GM23338 (cell line): ENCODE measurements around the gene HRK. TPM values are rescaled to one million over a fixed set of nuclear protein-coding genes. Genes with fewer than 3 reads are reported as not detected.

Experiments used
- ATAC-seq: fragments of 200-7000 bp; cut with Tn5 transposase; 3 replicates; pipeline ENCODE4 v1.9.1; 2020
- DNase-seq: peaks from one replicate; pipeline ENCODE4 v3.0.0-alpha.2; 2015; ENCODE audit warnings: low spot score
- H2AFZ ChIP-seq: fragments of 200-600 bp; sonication (generic); 2 replicates; pipeline ENCODE4 v1.8.0; 2016; ENCODE audit warnings: antibody characterized with exemption, mild to moderate bottlenecking, moderate library complexity
- H3F3A ChIP-seq: fragments of 200-600 bp; sonication (generic); replicated peaks from 2 replicates; pipeline ENCODE4 v1.8.0; 2017; ENCODE audit warnings: antibody characterized with exemption, mixed run types, low read depth
- H3K27ac ChIP-seq: fragments of 200-600 bp; sonication (generic); 2 replicates; pipeline ENCODE4 v1.6.1; 2016; ENCODE audit warnings: low read depth
- H3K27me3 ChIP-seq: fragments of 200-600 bp; sonication (generic); 2 replicates; pipeline ENCODE4 v1.8.0; 2016; ENCODE audit warnings: mild to moderate bottlenecking, mixed run types, moderate library complexity; ENCODE audit not compliant: insufficient read depth
- H3K36me3 ChIP-seq: fragments of 200-600 bp; sonication (generic); 2 replicates; pipeline ENCODE4 v1.8.0; 2016; ENCODE audit warnings: mild to moderate bottlenecking; ENCODE audit not compliant: insufficient read depth
- H3K4me1 ChIP-seq: fragments of 200-600 bp; sonication (generic); 2 replicates; pipeline ENCODE4 v1.8.0; 2016; ENCODE audit warnings: mild to moderate bottlenecking, moderate library complexity; ENCODE audit not compliant: insufficient read depth
- H3K4me2 ChIP-seq: fragments of 200-600 bp; sonication (generic); 2 replicates; pipeline ENCODE4 v1.7.1; 2017; ENCODE audit warnings: mixed run types
- H3K4me3 ChIP-seq: fragments of 200-600 bp; sonication (generic); 2 replicates; pipeline ENCODE4 v1.6.1; 2016; ENCODE audit warnings: mixed run types
- H3K79me2 ChIP-seq: fragments of 200-600 bp; sonication (generic); replicated peaks from 2 replicates; pipeline ENCODE4 v1.8.0; 2017; ENCODE audit warnings: mild to moderate bottlenecking; ENCODE audit not compliant: insufficient read depth
- H3K9me2 ChIP-seq: fragments of 200-600 bp; sonication (generic); 2 replicates; pipeline ENCODE4 v1.8.0; 2017; ENCODE audit not compliant: insufficient read depth
- H4K20me1 ChIP-seq: fragments of 200-600 bp; sonication (generic); replicated peaks from 2 replicates; pipeline ENCODE4 v1.8.0; 2017; ENCODE audit warnings: mild to moderate bottlenecking; ENCODE audit not compliant: insufficient read depth
- H3K27ac Mint-ChIP-seq: 2 replicates; pipeline ENCODE4 v1.8.0; 2020; ENCODE audit warnings: inconsistent platforms, mild to moderate bottlenecking, moderate library complexity, mixed read lengths
- H3K27me3 Mint-ChIP-seq: 3 replicates; pipeline ENCODE4 v1.8.0; 2022; ENCODE audit warnings: low read depth, mild to moderate bottlenecking, moderate library complexity, mixed read lengths, inconsistent platforms; ENCODE audit not compliant: insufficient read depth, poor library complexity
- H3K36me3 Mint-ChIP-seq: 3 replicates; pipeline ENCODE4 v1.8.0; 2021; ENCODE audit warnings: low read depth, mild to moderate bottlenecking, inconsistent platforms, moderate library complexity, mixed read lengths
- H3K4me1 Mint-ChIP-seq: 3 replicates; pipeline ENCODE4 v1.8.0; 2020; ENCODE audit warnings: mild to moderate bottlenecking, inconsistent platforms, mixed read lengths
- H3K4me3 Mint-ChIP-seq: 3 replicates; pipeline ENCODE4 v1.8.0; 2021; ENCODE audit warnings: moderate library complexity, mild to moderate bottlenecking, inconsistent platforms, mixed read lengths
- H3K9me3 Mint-ChIP-seq: 3 replicates; pipeline ENCODE4 v1.8.0; 2020; ENCODE audit warnings: moderate library complexity, mild to moderate bottlenecking, inconsistent platforms, mixed read lengths
- EZH2 ChIP-seq: fragments of 200-600 bp; sonication (generic); IDR thresholded peaks from one replicate; pipeline ENCODE4 v1.8.0; 2017; ENCODE audit warnings: antibody characterized with exemption, mild to moderate bottlenecking, low read depth; ENCODE audit not compliant: unreplicated experiment
- EZH2phosphoT487 ChIP-seq: fragments of 200-600 bp; sonication (generic); IDR thresholded peaks from one replicate; pipeline ENCODE4 v1.8.1; 2018; ENCODE audit warnings: antibody characterized with exemption; ENCODE audit not compliant: unreplicated experiment
- JUNB ChIP-seq: IDR thresholded peaks from one replicate; pipeline ENCODE4 v1.6.1; 2016; ENCODE audit warnings: antibody characterized with exemption; ENCODE audit not compliant: unreplicated experiment
- NANOG ChIP-seq: IDR thresholded peaks from 2 replicates; pipeline ENCODE4 v1.6.1; 2016; ENCODE audit warnings: antibody characterized with exemption, borderline replicate concordance
- REST ChIP-seq: IDR thresholded peaks from one replicate; pipeline ENCODE4 v1.6.1; 2018; ENCODE audit warnings: antibody characterized with exemption; ENCODE audit not compliant: unreplicated experiment
- ZNF114 ChIP-seq: fragments of 250-450 bp; sonication (Bioruptor Pico); IDR thresholded peaks from 2 replicates; pipeline ENCODE4 v1.5.0; 2020; ENCODE audit warnings: mild to moderate bottlenecking, moderate library complexity
- ZNF462 ChIP-seq: fragments of 250-450 bp; sonication (Bioruptor Pico); IDR thresholded peaks from 2 replicates; pipeline ENCODE4 v1.5.0; 2020; ENCODE audit warnings: mild to moderate bottlenecking, moderate library complexity
- polyA plus RNA-seq: library from polyadenylated mRNA; unstranded; fragments of >200 nt; fragmentation: Nextera tagmentation; extraction: Ambion mirVana; gene quantifications from 2 replicates; pipeline ENCODE4 v1.2.1, GENCODE V29; 2016
- total RNA-seq: library from RNA; depleted of rRNA; stranded (reverse); fragments of >200 nt; shearing (Covaris generic); gene quantifications from 2 replicates; pipeline ENCODE4 v1.2.3, GENCODE V29; 2014
- TF ChIP-seq, protein P1 (sequence below), 2 experiments: fragments of 200-600 bp in 1 of 2; sonication (generic) in 1 of 2; conservative IDR thresholded peaks; 2 replicates each; pipeline versions ENCODE4 v1.5.1 to v1.6.1; 2016 to 2017; ENCODE audit warnings: antibody characterized with exemption in 2 of 2, low read depth in 2 of 2, mild to moderate bottlenecking in 2 of 2, moderate library complexity in 1 of 2

HRK gene
- total and polyA plus RNA-seq, 2 experiments from 2014 or later, result 1.7 to 1.9 TPM

DNA sequence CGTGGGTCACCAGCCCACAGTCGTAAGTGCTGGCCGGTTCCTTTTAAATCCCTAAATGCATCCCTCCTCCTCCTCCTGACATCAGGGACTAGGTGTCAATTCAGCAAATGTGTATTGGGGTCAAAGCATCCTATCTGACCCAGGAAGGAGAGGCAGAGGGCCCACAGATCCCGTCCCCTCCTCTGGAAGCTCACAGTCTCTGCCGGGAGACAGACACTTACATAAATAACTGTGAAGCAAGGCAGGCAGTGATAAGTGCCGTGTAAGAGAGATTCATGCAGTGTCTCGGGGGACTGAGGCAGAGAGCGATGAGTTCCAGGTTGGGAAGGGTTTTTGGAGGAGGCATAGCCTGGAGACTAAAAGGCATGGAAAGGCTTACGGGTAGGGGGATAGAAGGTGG, 44.1 kb downstream of the HRK start (continued):
- no peak for TF ChIP-seq ZNF462 (CRISPR knock-in tag)

- Histone ChIP-seq H3K27me3 (no peaks in the 10 kb centered on the region), H3K4me2 (no peak overlapping the region), H3F3A (no peaks in the 10 kb centered on the region), H3K27ac (no peak overlapping the region), H4K20me1 (no peaks in the 10 kb centered on the region), H2AFZ (no peak overlapping the region), H3K4me1 (peaks cover 7% of the 10 kb centered on the region; the same call in 1 of the 2 replicates), H3K36me3 (no peaks in the 10 kb centered on the region), H3K4me3 (no peak overlapping the region), H3K79me2 (no peaks in the 10 kb centered on the region), H3K9me2 (no peaks in the 10 kb centered on the region)
- H3K36me3 Mint-ChIP-seq, result peaks cover 21% of the 10 kb centered on the region
- ATAC-seq, result no peak
- no peak overlapping the region for H3K27ac Mint-ChIP-seq
- no peak overlapping the region for H3K4me3 Mint-ChIP-seq
- peaks cover 1% of the 10 kb centered on the region for H3K27me3 Mint-ChIP-seq
- H3K4me1 Mint-ChIP-seq, result peaks cover 4% of the 10 kb centered on the region; the same call in 2 of the 3 replicates
- DNase-seq, result no peak
- no peaks in the 10 kb centered on the region for H3K9me3 Mint-ChIP-seq
- TF ChIP-seq ZNF114 (CRISPR knock-in tag) (no peak), EZH2 (no peak), NANOG (no peak), JUNB (no peak), REST (no peak), EZH2phosphoT487 (no peak)
- TF ChIP-seq, protein P1, sequence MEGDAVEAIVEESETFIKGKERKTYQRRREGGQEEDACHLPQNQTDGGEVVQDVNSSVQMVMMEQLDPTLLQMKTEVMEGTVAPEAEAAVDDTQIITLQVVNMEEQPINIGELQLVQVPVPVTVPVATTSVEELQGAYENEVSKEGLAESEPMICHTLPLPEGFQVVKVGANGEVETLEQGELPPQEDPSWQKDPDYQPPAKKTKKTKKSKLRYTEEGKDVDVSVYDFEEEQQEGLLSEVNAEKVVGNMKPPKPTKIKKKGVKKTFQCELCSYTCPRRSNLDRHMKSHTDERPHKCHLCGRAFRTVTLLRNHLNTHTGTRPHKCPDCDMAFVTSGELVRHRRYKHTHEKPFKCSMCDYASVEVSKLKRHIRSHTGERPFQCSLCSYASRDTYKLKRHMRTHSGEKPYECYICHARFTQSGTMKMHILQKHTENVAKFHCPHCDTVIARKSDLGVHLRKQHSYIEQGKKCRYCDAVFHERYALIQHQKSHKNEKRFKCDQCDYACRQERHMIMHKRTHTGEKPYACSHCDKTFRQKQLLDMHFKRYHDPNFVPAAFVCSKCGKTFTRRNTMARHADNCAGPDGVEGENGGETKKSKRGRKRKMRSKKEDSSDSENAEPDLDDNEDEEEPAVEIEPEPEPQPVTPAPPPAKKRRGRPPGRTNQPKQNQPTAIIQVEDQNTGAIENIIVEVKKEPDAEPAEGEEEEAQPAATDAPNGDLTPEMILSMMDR (conservative IDR thresholded peaks at IDR 0.05; ENCODE audit: low read depth in 2 of 2), result no peak
Measured at GRCh38 chr12:116835484-116835883, 45.8 kb downstream of the HRK start.
